Heart left ventricle (tissue), 13 donors: ENCODE results near the gene POC1A.

ENCODE experiments used
- CTCF ChIP-seq, 12 donors: fragments of 200-600 bp; sonication (generic) in 4 of 12; IDR thresholded peaks; one replicate each; pipeline versions ENCODE4 v1.5.0 to v1.8.0; 2018 to 2022; ENCODE audit warnings: antibody characterized with exemption in 12 of 12, mild to moderate bottlenecking in 5 of 12
- POLR2A ChIP-seq, 2 donors: fragments of 450-650 bp; IDR thresholded peaks; one replicate each; pipeline ENCODE4 v1.6.1; 2017; ENCODE audit warnings: antibody characterized with exemption in 2 of 2, mild to moderate bottlenecking in 2 of 2, moderate library complexity in 2 of 2
- donor health status: ischemic (EF 13 %, LVEDD 7.1; RV severe dilation, severe dysfunction).
- donor health status: DM: no; HTN: yes; CAD: no.
- donor health status: DM: no; HTN: no; CAD: no.
- donor health status: ischemic (EF 25% LVEDD 6.9; RV normal size, moderate dysfunction).
- donor health status: ischemic (EF 25% LVEDD 5.7; RV mildly dilated, moderate dysfunction).
- donor health status: ischemic (EF 35%, LVEDD 5.7; RV mildly dilated, moderate dysfunction).
- donor health status: nonischemic (EF 11% LVEDD 7.7; RV severe dilation, severe dysfunction).
- donor health status: DM: yes; HTN: yes; CAD: no.
- donor health status: PGD.
- donor health status: ischemic (EF 29% LVEDD 5.4; RV normal size, mild dysfunction).
- donor health status: nonischemic (EF 23%, LVEDD 6.1; RV moderate dilation, normal function).

- TF ChIP-seq POLR2A (IDR thresholded peaks at IDR 0.05): no peak
- no peak for TF ChIP-seq CTCF (IDR thresholded peaks at IDR 0.05)
Observed at GRCh38 chr3:52079958-52080357, 74.3 kb downstream of the POC1A start.
